ENCODE results near the gene ZMYM3. TPM values are rescaled to one million over a fixed set of nuclear protein-coding genes. Genes with fewer than 3 reads are reported as not detected.

The ZMYM3 gene
- total RNA-seq, 3 donors from 2014 or later (not counting 1 experiment from before 2014, with no cell fraction given), result 18.0 to 21.0 (median 20.4) TPM

GRCh38 chrX:71239781-71240180 lies 14.2 kb downstream of the ZMYM3 start:
- Histone ChIP-seq H3K4me3 (ENCODE audit: low read length) (no peak overlapping the region), H3K27ac (ENCODE audit: low read length) (no peak overlapping the region), H3K9me3 (ENCODE audit: control insufficient read depth, insufficient read depth, low read length) (no peaks in the 10 kb centered on the region), H3K36me3 (ENCODE audit: control insufficient read depth, insufficient read depth, low read length) (peaks cover 26% of the 10 kb centered on the region), H3K4me1 (ENCODE audit: control insufficient read depth, insufficient read depth, low read length) (no peaks in the 10 kb centered on the region), H3K27me3 (ENCODE audit: control insufficient read depth, insufficient read depth, low read length) (no peaks in the 10 kb centered on the region)
- no peak for ATAC-seq
- Mint-ChIP-seq H3K27me3 (ENCODE audit: low read depth in 2 of 2) (no peaks in the 10 kb centered on the region), H3K27ac (no peak overlapping the region), H3K36me3 (no peaks in the 10 kb centered on the region), H3K4me3 (no peak overlapping the region), H3K4me1 (peaks cover 0 to 5% of the 10 kb centered on the region in 2 donors), H3K9me3 (no peaks in the 10 kb centered on the region)
- no peak for DNase-seq
- intact Hi-C loops (cut with micrococcal nuclease), result no loop called here
- whole genome bisulfite sequencing (ENCODE audit: insufficient coverage), result 87% methylated on average over 3 of the region's 3 CpGs
- TF ChIP-seq CTCF (IDR thresholded peaks at IDR 0.05), result no peak

GRCh38 chrX:71236836-71237235 lies 17.1 kb downstream of the ZMYM3 start:
- H3K27me3 ChIP-seq (ENCODE audit: control insufficient read depth, insufficient read depth, low read length), result no peaks in the 10 kb centered on the region
- no peaks in the 10 kb centered on the region for H3K27me3 Mint-ChIP-seq (ENCODE audit: low read depth in 2 of 2)
- no peak overlapping the region for H3K27ac Mint-ChIP-seq
- H3K36me3 Mint-ChIP-seq, result no peaks in the 10 kb centered on the region
- peaks cover 6% of the 10 kb centered on the region for H3K36me3 ChIP-seq (ENCODE audit: control insufficient read depth, insufficient read depth, low read length)
- H3K9me3 Mint-ChIP-seq, result no peaks in the 10 kb centered on the region
- intact Hi-C loops (cut with micrococcal nuclease), result no loop called here
- peaks cover 0 to 5% of the 10 kb centered on the region in 2 donors for H3K4me1 Mint-ChIP-seq
- H3K4me3 Mint-ChIP-seq, result no peak overlapping the region
- DNase-seq (no peak), ATAC-seq (no peak)
- H3K27ac ChIP-seq (ENCODE audit: low read length), result no peak overlapping the region
- TF ChIP-seq CTCF (IDR thresholded peaks at IDR 0.05), result no peak
- H3K4me3 ChIP-seq (ENCODE audit: low read length), result no peak overlapping the region
- no CpG with 5 or more reads among the region's 1 CpG for WGBS (ENCODE audit: insufficient coverage)
- H3K4me1 ChIP-seq (ENCODE audit: control insufficient read depth, insufficient read depth, low read length), result no peaks in the 10 kb centered on the region
- no peaks in the 10 kb centered on the region for H3K9me3 ChIP-seq (ENCODE audit: control insufficient read depth, insufficient read depth, low read length)

- Mint-ChIP-seq H3K27me3 (ENCODE audit: low read depth in 2 of 2) (no peaks in the 10 kb centered on the region), H3K4me1 (peaks cover 0 to 5% of the 10 kb centered on the region in 2 donors), H3K9me3 (no peaks in the 10 kb centered on the region), H3K36me3 (no peaks in the 10 kb centered on the region), H3K4me3 (no peak overlapping the region), H3K27ac (no peak overlapping the region)
- intact Hi-C loops (cut with micrococcal nuclease), result no loop called here
- no peak for TF ChIP-seq CTCF (IDR thresholded peaks at IDR 0.05)
- Histone ChIP-seq H3K9me3 (ENCODE audit: control insufficient read depth, insufficient read depth, low read length) (no peaks in the 10 kb centered on the region), H3K4me3 (ENCODE audit: low read length) (no peak overlapping the region), H3K4me1 (ENCODE audit: control insufficient read depth, insufficient read depth, low read length) (no peaks in the 10 kb centered on the region), H3K36me3 (ENCODE audit: control insufficient read depth, insufficient read depth, low read length) (peaks cover 2% of the 10 kb centered on the region), H3K27ac (ENCODE audit: low read length) (no peak overlapping the region), H3K27me3 (ENCODE audit: control insufficient read depth, insufficient read depth, low read length) (no peaks in the 10 kb centered on the region)
- ATAC-seq, result no peak
- no peak for DNase-seq
- 79% methylated on average over 3 of the region's 3 CpGs for WGBS (ENCODE audit: insufficient coverage)
Measured at GRCh38 chrX:71235482-71235881, 18.5 kb downstream of the ZMYM3 start.

- no peaks in the 10 kb centered on the region for H3K27me3 Mint-ChIP-seq (ENCODE audit: low read depth in 2 of 2)
Measured at GRCh38 chrX:71228063-71228642, 25.8 kb downstream of the ZMYM3 start.

More at GRCh38 chrX:71228063-71228642, 25.8 kb downstream of the ZMYM3 start:
- H3K4me3 ChIP-seq (ENCODE audit: low read length), result no peak overlapping the region
- Mint-ChIP-seq H3K4me1 (no peaks in the 10 kb centered on the region), H3K9me3 (no peaks in the 10 kb centered on the region), H3K36me3 (no peaks in the 10 kb centered on the region), H3K27ac (no peak overlapping the region), H3K4me3 (no peak overlapping the region)
- no peaks in the 10 kb centered on the region for H3K9me3 ChIP-seq (ENCODE audit: control insufficient read depth, insufficient read depth, low read length)
- no peak overlapping the region for H3K27ac ChIP-seq (ENCODE audit: low read length)
- H3K27me3 ChIP-seq (ENCODE audit: control insufficient read depth, insufficient read depth, low read length), result no peaks in the 10 kb centered on the region
- DNase-seq, result no peak
- H3K36me3 ChIP-seq (ENCODE audit: control insufficient read depth, insufficient read depth, low read length), result no peaks in the 10 kb centered on the region
- TF ChIP-seq CTCF (IDR thresholded peaks at IDR 0.05), result no peak
- no peak for ATAC-seq
- no peaks in the 10 kb centered on the region for H3K4me1 ChIP-seq (ENCODE audit: control insufficient read depth, insufficient read depth, low read length)
- WGBS (ENCODE audit: insufficient coverage), result 100% methylated on average over 1 of the region's 1 CpG
- intact Hi-C loops (cut with micrococcal nuclease), result no loop called here

Data from natural killer cell (primary cell).